Sigmoid colon (tissue), 4 donors: ENCODE data around the gene CLDN7.

Experiments used
- POLR2AphosphoS5 ChIP-seq, 4 donors: sonication (generic); formaldehyde crosslinking; IDR thresholded peaks; one replicate each; pipeline ENCODE4 v1.6.1; 2017; ENCODE audit warnings: antibody characterized with exemption in 4 of 4
- TF ChIP-seq, protein P1 (sequence below), 4 experiments: fragments of 450-650 bp in 3 of 4; fragments of 200-600 bp in 1 of 4; IDR thresholded peaks; one replicate each; pipeline ENCODE4 v1.5.1; 2016 to 2019; ENCODE audit warnings: antibody characterized with exemption in 4 of 4, mild to moderate bottlenecking in 3 of 4, moderate library complexity in 2 of 4

DNA sequence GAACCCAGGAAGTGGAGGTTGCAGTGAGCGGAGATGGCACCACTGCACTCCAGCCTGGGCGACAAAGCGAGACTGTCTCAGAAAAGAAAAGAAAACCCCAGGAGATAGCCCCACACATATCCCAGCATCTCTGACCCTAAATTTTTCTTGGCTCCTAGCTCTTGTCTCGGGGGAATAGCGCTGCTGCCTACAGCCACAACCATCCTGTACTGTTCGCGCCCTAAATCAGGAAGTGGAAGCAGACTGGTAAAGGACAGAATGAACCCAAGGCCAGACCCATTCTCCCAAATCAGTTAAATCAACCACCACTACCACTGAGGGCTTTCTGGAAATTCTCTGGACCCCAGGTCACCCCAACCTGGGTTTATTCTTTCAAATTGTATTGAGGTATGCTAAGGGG, 12.4 kb downstream of the CLDN7 start:
- TF ChIP-seq, protein P1, sequence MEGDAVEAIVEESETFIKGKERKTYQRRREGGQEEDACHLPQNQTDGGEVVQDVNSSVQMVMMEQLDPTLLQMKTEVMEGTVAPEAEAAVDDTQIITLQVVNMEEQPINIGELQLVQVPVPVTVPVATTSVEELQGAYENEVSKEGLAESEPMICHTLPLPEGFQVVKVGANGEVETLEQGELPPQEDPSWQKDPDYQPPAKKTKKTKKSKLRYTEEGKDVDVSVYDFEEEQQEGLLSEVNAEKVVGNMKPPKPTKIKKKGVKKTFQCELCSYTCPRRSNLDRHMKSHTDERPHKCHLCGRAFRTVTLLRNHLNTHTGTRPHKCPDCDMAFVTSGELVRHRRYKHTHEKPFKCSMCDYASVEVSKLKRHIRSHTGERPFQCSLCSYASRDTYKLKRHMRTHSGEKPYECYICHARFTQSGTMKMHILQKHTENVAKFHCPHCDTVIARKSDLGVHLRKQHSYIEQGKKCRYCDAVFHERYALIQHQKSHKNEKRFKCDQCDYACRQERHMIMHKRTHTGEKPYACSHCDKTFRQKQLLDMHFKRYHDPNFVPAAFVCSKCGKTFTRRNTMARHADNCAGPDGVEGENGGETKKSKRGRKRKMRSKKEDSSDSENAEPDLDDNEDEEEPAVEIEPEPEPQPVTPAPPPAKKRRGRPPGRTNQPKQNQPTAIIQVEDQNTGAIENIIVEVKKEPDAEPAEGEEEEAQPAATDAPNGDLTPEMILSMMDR (IDR thresholded peaks at IDR 0.05) = no peak
- TF ChIP-seq POLR2AphosphoS5 (IDR thresholded peaks at IDR 0.05) = no peak
